Measurements from ENCODE around the gene MAP3K4.
"Not testable (repeated sequence)": the region's sequence is repeated elsewhere in the genome, so short reads cannot be mapped to it uniquely, and the experiment has no call there.

MAP3K4 gene

GRCh38 chr6:160978141-160978901 lies 13.2 kb upstream of the MAP3K4 start:
- Mint-ChIP-seq H3K27ac (no peak overlapping the region), H3K9me3 (peaks cover 0 to 3% of the 10 kb centered on the region in 2 donors), H3K27me3 (peaks cover 23 to 36% of the 10 kb centered on the region in 2 donors), H3K4me3 (no peak overlapping the region), H3K4me1 (ENCODE audit: low read depth in 2 of 2) (no peaks in the 10 kb centered on the region), H3K36me3 (ENCODE audit: insufficient read depth) (peaks cover 5% of the 10 kb centered on the region)
- ATAC-seq (replicated peaks) = no peak
- DNase-seq = no peak

- peaks cover 16 to 27% of the 10 kb centered on the region in 2 donors for H3K27me3 Mint-ChIP-seq
- peaks cover 0 to 3% of the 10 kb centered on the region in 2 donors for H3K9me3 Mint-ChIP-seq
- peaks cover 5% of the 10 kb centered on the region for H3K36me3 Mint-ChIP-seq (ENCODE audit: insufficient read depth)
- DNase-seq (no peak), ATAC-seq (replicated peaks) (no peak)
- no peak overlapping the region for H3K4me3 Mint-ChIP-seq
- H3K27ac Mint-ChIP-seq = no peak overlapping the region
- no peaks in the 10 kb centered on the region for H3K4me1 Mint-ChIP-seq (ENCODE audit: low read depth in 2 of 2)
These were observed 12.4 kb upstream of the MAP3K4 start for GRCh38 chr6:160979061-160979708.

GRCh38 chr6:160983377-160983948 lies 8.1 kb upstream of the MAP3K4 start:
- not testable (repeated sequence) for H3K27ac Mint-ChIP-seq; H3K4me3 Mint-ChIP-seq; DNase-seq; H3K9me3 Mint-ChIP-seq; H3K36me3 Mint-ChIP-seq (ENCODE audit: insufficient read depth); ATAC-seq (replicated peaks); H3K4me1 Mint-ChIP-seq (ENCODE audit: low read depth in 2 of 2)
- peaks cover 19 to 24% of the 10 kb centered on the region in 2 donors for H3K27me3 Mint-ChIP-seq

- peaks cover 11 to 15% of the 10 kb centered on the region in 2 donors for H3K27me3 Mint-ChIP-seq
- peak overlapping the region in 1 of 2 donors; percentile 23 for H3K27ac Mint-ChIP-seq
- H3K36me3 Mint-ChIP-seq (ENCODE audit: insufficient read depth) = peaks cover 11% of the 10 kb centered on the region
- H3K4me3 Mint-ChIP-seq = no peak overlapping the region
- H3K4me1 Mint-ChIP-seq (ENCODE audit: low read depth in 2 of 2) = no peaks in the 10 kb centered on the region
- no peak for ATAC-seq (replicated peaks)
- H3K9me3 Mint-ChIP-seq = peaks cover 0 to 4% of the 10 kb centered on the region in 2 donors
- no peak for DNase-seq
These were observed 4.7 kb upstream of the MAP3K4 start for GRCh38 chr6:160986851-160987250.

GRCh38 chr6:160987265-160987664 lies 4.3 kb upstream of the MAP3K4 start:
- Mint-ChIP-seq H3K9me3 (peaks cover 0 to 4% of the 10 kb centered on the region in 2 donors), H3K27me3 (peaks cover 11 to 15% of the 10 kb centered on the region in 2 donors), H3K36me3 (ENCODE audit: insufficient read depth) (peaks cover 15% of the 10 kb centered on the region), H3K27ac (no peak overlapping the region), H3K4me1 (ENCODE audit: low read depth in 2 of 2) (peaks cover 0 to under 1% of the 10 kb centered on the region in 2 donors), H3K4me3 (no peak overlapping the region)
- ATAC-seq (replicated peaks) (no peak), DNase-seq (no peak)

- Mint-ChIP-seq H3K27me3 (peaks cover 10 to 11% of the 10 kb centered on the region in 2 donors), H3K4me1 (ENCODE audit: low read depth in 2 of 2) (peaks cover 17 to 28% of the 10 kb centered on the region in 2 donors), H3K4me3 (peak overlapping the region; percentile 95 to 97), H3K27ac (peak overlapping the region; percentile 95 to 99), H3K36me3 (ENCODE audit: insufficient read depth) (peaks cover 24% of the 10 kb centered on the region), H3K9me3 (no peaks in the 10 kb centered on the region)
- ATAC-seq (replicated peaks) (no peak), DNase-seq (no peak)
These were observed 643 bp upstream of the MAP3K4 start for GRCh38 chr6:160990847-160991405.

GRCh38 chr6:160992061-160992979 lies 751 bp downstream of the MAP3K4 start:
- Mint-ChIP-seq H3K36me3 (ENCODE audit: insufficient read depth) (peaks cover 27% of the 10 kb centered on the region), H3K27ac (peak overlapping the region; percentile 95 to 99), H3K27me3 (no peaks in the 10 kb centered on the region), H3K9me3 (no peaks in the 10 kb centered on the region), H3K4me3 (peak overlapping the region; percentile 95 to 97), H3K4me1 (ENCODE audit: low read depth in 2 of 2) (peaks cover 24 to 39% of the 10 kb centered on the region in 2 donors)
- peak; percentile 63 for ATAC-seq (replicated peaks)
- DNase-seq = peak; percentile 41 to 51 (median 43)

- H3K4me1 Mint-ChIP-seq (ENCODE audit: low read depth in 2 of 2) = peaks cover 29 to 39% of the 10 kb centered on the region in 2 donors
- H3K9me3 Mint-ChIP-seq = no peaks in the 10 kb centered on the region
- H3K27ac Mint-ChIP-seq = peak overlapping the region; percentile 95 to 99
- ATAC-seq (replicated peaks) (no peak), DNase-seq (no peak)
- peaks cover 27% of the 10 kb centered on the region for H3K36me3 Mint-ChIP-seq (ENCODE audit: insufficient read depth)
- H3K4me3 Mint-ChIP-seq = peak overlapping the region; percentile 95 to 97
- H3K27me3 Mint-ChIP-seq = no peaks in the 10 kb centered on the region
These were observed 1.4 kb downstream of the MAP3K4 start for GRCh38 chr6:160992980-160993314.

GRCh38 chr6:160995271-160995670 lies 3.7 kb downstream of the MAP3K4 start:
- Mint-ChIP-seq H3K4me3 (no peak overlapping the region), H3K9me3 (no peaks in the 10 kb centered on the region), H3K27ac (no peak overlapping the region), H3K4me1 (ENCODE audit: low read depth in 2 of 2) (peaks cover 33 to 42% of the 10 kb centered on the region in 2 donors), H3K36me3 (ENCODE audit: insufficient read depth) (peaks cover 27% of the 10 kb centered on the region), H3K27me3 (no peaks in the 10 kb centered on the region)
- no peak for DNase-seq
- no peak for ATAC-seq (replicated peaks)

- no peaks in the 10 kb centered on the region for H3K27me3 Mint-ChIP-seq
- peaks cover 20% of the 10 kb centered on the region for H3K36me3 Mint-ChIP-seq (ENCODE audit: insufficient read depth)
- peaks cover 33 to 46% of the 10 kb centered on the region in 2 donors for H3K4me1 Mint-ChIP-seq (ENCODE audit: low read depth in 2 of 2)
- DNase-seq = no peak
- no peaks in the 10 kb centered on the region for H3K9me3 Mint-ChIP-seq
- H3K4me3 Mint-ChIP-seq = no peak overlapping the region
- H3K27ac Mint-ChIP-seq = peak overlapping the region in 1 of 2 donors; percentile 46
- ATAC-seq (replicated peaks) = no peak
These were observed 4.6 kb downstream of the MAP3K4 start for GRCh38 chr6:160996131-160996601.

GRCh38 chr6:160998217-160998616 lies 6.6 kb downstream of the MAP3K4 start:
- H3K4me1 Mint-ChIP-seq (ENCODE audit: low read depth in 2 of 2) = peaks cover 26 to 47% of the 10 kb centered on the region in 2 donors
- peaks cover 5% of the 10 kb centered on the region for H3K36me3 Mint-ChIP-seq (ENCODE audit: insufficient read depth)
- DNase-seq (no peak), ATAC-seq (replicated peaks) (no peak)
- H3K27ac Mint-ChIP-seq = no peak overlapping the region
- no peaks in the 10 kb centered on the region for H3K9me3 Mint-ChIP-seq
- H3K27me3 Mint-ChIP-seq = no peaks in the 10 kb centered on the region
- H3K4me3 Mint-ChIP-seq = no peak overlapping the region

GRCh38 chr6:160998766-160999165 lies 7.2 kb downstream of the MAP3K4 start:
- no peak for DNase-seq
- no peak for ATAC-seq (replicated peaks)
- Mint-ChIP-seq H3K36me3 (ENCODE audit: insufficient read depth) (peaks cover 5% of the 10 kb centered on the region), H3K4me3 (no peak overlapping the region), H3K9me3 (no peaks in the 10 kb centered on the region), H3K4me1 (ENCODE audit: low read depth in 2 of 2) (peaks cover 26 to 43% of the 10 kb centered on the region in 2 donors), H3K27ac (no peak overlapping the region), H3K27me3 (no peaks in the 10 kb centered on the region)

Data from effector memory CD8-positive, alpha-beta T cell (primary cell).